IMR-90 (cell line): ENCODE measurements around the gene PIPOX. TPM values are rescaled to one million over a fixed set of nuclear protein-coding genes. Genes with fewer than 3 reads are reported as not detected.

Experiments used
- ATAC-seq: fragments of 200-7000 bp; cut with Tn5 transposase; 2 replicates; pipeline ENCODE4 v1.9.1; 2020; ENCODE audit warnings: low read depth, mild to moderate bottlenecking, moderate library complexity
- BruUV-seq: library from RNA; stranded (reverse); fragments of 400-500 nt; replicated peaks from 2 replicates; lab custom pipeline; 2021; lab: Mats Ljungman, UMichigan
- CTCF ChIA-PET: fragments of 300-600 bp; formaldehyde crosslinking; extraction: SDS; loops from one replicate; lab custom pipeline; 2021; ENCODE audit warnings: antibody characterized with exemption; lab: Yijun Ruan, JAX
- POLR2A ChIA-PET: fragments of 300-600 bp; sonication (Branson Sonifier 250); formaldehyde crosslinking; loops from one replicate; lab custom pipeline; 2022; ENCODE audit warnings: antibody characterized with exemption; ENCODE audit not compliant: unreplicated experiment; lab: Charles Lee
- DNase-seq: peaks from one replicate; pipeline ENCODE4 v3.0.0; 2013
- H2AFZ ChIP-seq: replicated peaks from 2 replicates; pipeline ENCODE3; 2013; ENCODE audit warnings: low read length, mild to moderate bottlenecking; ENCODE audit not compliant: poor library complexity
- H2AK5ac ChIP-seq: 2 replicates; pipeline ENCODE4 v1.6.1; 2013; ENCODE audit warnings: low read depth, low read length, inconsistent platforms
- H2AK9ac ChIP-seq: replicated peaks from 2 replicates; pipeline ENCODE3; 2013; ENCODE audit warnings: mild to moderate bottlenecking, low read depth, low read length, moderate library complexity; ENCODE audit not compliant: poor library complexity
- H2BK120ac ChIP-seq: 2 replicates; pipeline ENCODE4 v1.6.1; 2013; ENCODE audit warnings: low read depth, low read length, inconsistent platforms
- H2BK15ac ChIP-seq: 3 replicates; pipeline ENCODE4 v1.6.1; 2013; ENCODE audit warnings: low read depth, low read length, inconsistent platforms
- H2BK20ac ChIP-seq: 2 replicates; pipeline ENCODE4 v1.6.1; 2013; ENCODE audit warnings: low read depth, mild to moderate bottlenecking, inconsistent platforms, low read length, moderate library complexity
- H2BK5ac ChIP-seq: 2 replicates; pipeline ENCODE4 v1.6.1; 2013; ENCODE audit warnings: mild to moderate bottlenecking, low read depth, low read length, inconsistent platforms; ENCODE audit not compliant: poor library complexity, severe bottlenecking
- H3K14ac ChIP-seq: replicated peaks from 2 replicates; pipeline ENCODE4 v1.6.1; 2013; ENCODE audit warnings: low read depth, low read length, inconsistent platforms
- H3K18ac ChIP-seq: 2 replicates; pipeline ENCODE4 v1.6.1; 2013; ENCODE audit warnings: low read depth, low read length, control low read depth
- H3K23ac ChIP-seq: 2 replicates; pipeline ENCODE4 v1.6.1; 2013; ENCODE audit warnings: low read depth, low read length, inconsistent platforms
- H3K27ac ChIP-seq: 2 replicates; pipeline ENCODE4 v1.5.1; 2013; ENCODE audit warnings: mild to moderate bottlenecking, control low read depth, low read length; ENCODE audit not compliant: insufficient read depth
- H3K27me3 ChIP-seq: 2 replicates; pipeline ENCODE4 v1.6.1; 2013; ENCODE audit warnings: low read length; ENCODE audit not compliant: control insufficient read depth, insufficient read depth
- H3K36me3 ChIP-seq: 2 replicates; pipeline ENCODE4 v1.6.1; 2013; ENCODE audit warnings: low read length, mixed read lengths; ENCODE audit not compliant: control insufficient read depth, insufficient read depth
- H3K4ac ChIP-seq: 2 replicates; pipeline ENCODE4 v1.6.1; 2013; ENCODE audit warnings: low read depth, low read length, inconsistent platforms
- H3K4me1 ChIP-seq: 2 replicates; pipeline ENCODE4 v1.6.1; 2013; ENCODE audit warnings: low read length, mixed read lengths; ENCODE audit not compliant: control insufficient read depth, insufficient read depth
- H3K4me2 ChIP-seq: 2 replicates; pipeline ENCODE4 v1.6.1; 2013; ENCODE audit warnings: low read depth, mild to moderate bottlenecking, control low read depth, low read length, moderate library complexity
- H3K4me3 ChIP-seq: 2 replicates; pipeline ENCODE4 v1.5.1; 2013; ENCODE audit warnings: low read depth, mild to moderate bottlenecking, control low read depth, low read length, moderate library complexity; ENCODE audit not compliant: insufficient read depth
- H3K56ac ChIP-seq: 2 replicates; pipeline ENCODE4 v1.6.1; 2013; ENCODE audit warnings: low read length, inconsistent platforms; ENCODE audit not compliant: insufficient read depth; ENCODE audit errors: extremely low read depth
- H3K79me1 ChIP-seq, 2 experiments: 2 replicates each; pipeline ENCODE4 v1.6.1; 2013; ENCODE audit warnings: low read length in 2 of 2, inconsistent platforms in 1 of 2, low read depth in 1 of 2
- H3K9ac ChIP-seq: 2 replicates; pipeline ENCODE4 v1.6.1; 2013; ENCODE audit warnings: low read depth, low read length, control low read depth
- H3K9me1 ChIP-seq: 2 replicates; pipeline ENCODE4 v1.6.1; 2013; ENCODE audit warnings: low read length, inconsistent platforms; ENCODE audit not compliant: insufficient read depth
- H3K9me3 ChIP-seq: 2 replicates; pipeline ENCODE4 v1.6.1; 2013; ENCODE audit warnings: low read length; ENCODE audit not compliant: control insufficient read depth, insufficient read depth
- H4K20me1 ChIP-seq: 2 replicates; pipeline ENCODE4 v1.6.1; 2013; ENCODE audit warnings: low read length, inconsistent platforms; ENCODE audit not compliant: insufficient read depth
- H4K5ac ChIP-seq: 2 replicates; pipeline ENCODE4 v1.6.1; 2013; ENCODE audit warnings: mild to moderate bottlenecking, low read depth, low read length, control low read depth
- H4K8ac ChIP-seq, 2 experiments: 2 replicates each; pipeline ENCODE4 v1.6.1; 2013; ENCODE audit warnings: low read depth in 2 of 2, low read length in 2 of 2, control low read depth in 1 of 2, inconsistent platforms in 1 of 2
- H4K91ac ChIP-seq: 2 replicates; pipeline ENCODE4 v1.6.1; 2013; ENCODE audit warnings: low read depth, low read length, inconsistent platforms; ENCODE audit not compliant: insufficient read depth
- BHLHE40 ChIP-seq: fragments of 150-350 bp; IDR thresholded peaks from 2 replicates; pipeline ENCODE4 v1.6.1; 2016; ENCODE audit warnings: mild to moderate bottlenecking, low read depth, low read length
- CEBPB ChIP-seq: IDR thresholded peaks from 2 replicates; pipeline ENCODE4 v1.6.1; 2012; ENCODE audit warnings: low read depth, low read length, improper control_type of control experiment
- CHD1 ChIP-seq: IDR thresholded peaks from 2 replicates; pipeline ENCODE4 v1.6.1; 2012; ENCODE audit warnings: low read depth, low read length, improper control_type of control experiment
- FOS ChIP-seq: fragments of 150-350 bp; IDR thresholded peaks from 2 replicates; pipeline ENCODE4 v1.6.1; 2016; ENCODE audit warnings: low read depth, low read length
- MAFK ChIP-seq: IDR thresholded peaks from 2 replicates; pipeline ENCODE4 v1.6.1; 2012; ENCODE audit warnings: low read depth, low read length, improper control_type of control experiment
- MAZ ChIP-seq: IDR thresholded peaks from 2 replicates; pipeline ENCODE4 v1.6.1; 2012; ENCODE audit warnings: low read depth, mild to moderate bottlenecking, low read length, improper control_type of control experiment, moderate library complexity, borderline replicate concordance
- MXI1 ChIP-seq: IDR thresholded peaks from 2 replicates; pipeline ENCODE4 v1.6.1; 2012; ENCODE audit warnings: low read depth, mild to moderate bottlenecking, low read length, moderate library complexity, borderline replicate concordance
- NFE2L2 ChIP-seq: fragments of 150-350 bp; IDR thresholded peaks from 2 replicates; pipeline ENCODE4 v1.6.1; 2016; ENCODE audit warnings: low read depth, mild to moderate bottlenecking, low read length
- POLR2A ChIP-seq: IDR thresholded peaks from 2 replicates; pipeline ENCODE4 v1.6.1; 2012; ENCODE audit warnings: mild to moderate bottlenecking, low read depth, low read length
- RAD21 ChIP-seq: IDR thresholded peaks from 2 replicates; pipeline ENCODE4 v1.6.1; 2012; ENCODE audit warnings: low read length, improper control_type of control experiment
- RCOR1 ChIP-seq: IDR thresholded peaks from 2 replicates; pipeline ENCODE4 v1.6.1; 2012; ENCODE audit warnings: mild to moderate bottlenecking, low read length, improper control_type of control experiment; ENCODE audit not compliant: insufficient replicate concordance
- RFX5 ChIP-seq: IDR thresholded peaks from 2 replicates; pipeline ENCODE4 v1.8.0; 2012; ENCODE audit warnings: low read depth, mild to moderate bottlenecking, low read length, moderate library complexity
- SMC3 ChIP-seq: fragments of 150-350 bp; IDR thresholded peaks from 2 replicates; pipeline ENCODE4 v1.6.1; 2016; ENCODE audit warnings: low read depth, mild to moderate bottlenecking, antibody characterized with exemption, low read length, moderate library complexity
- WGBS, 2 experiments: methylation state at CpG; one replicate each; pipeline versions ENCODE4 v1.1.5 to v1.1.7; 2013; ENCODE audit warnings: missing lambda C conversion rate in 2 of 2; ENCODE audit not compliant: insufficient read length in 1 of 2; ENCODE audit errors: extremely low coverage in 2 of 2; 5-methylcytosine and 5-hydroxymethylcytosine counted together
- dilution Hi-C: fragments of 300-500 bp; cut with HindIII; formaldehyde crosslinking; loops from one replicate; pipeline ENCODE4 v1.14.3; 2018; ENCODE audit warnings: low sequenced_read_pairs; ENCODE audit not compliant: unreplicated experiment
- in situ Hi-C: fragments of 300-500 bp; cut with MboI; formaldehyde crosslinking; loops from 3 replicates; pipeline ENCODE4 v1.14.3; 2019; ENCODE audit warnings: low sequenced_read_pairs, inconsistent platforms, mixed read lengths
- intact Hi-C: fragments of 100-400 bp; cut with micrococcal nuclease; formaldehyde crosslinking; loops from 2 replicates; pipeline ENCODE4 v1.10.0; 2022
- polyA plus RNA-seq, 3 experiments: library from polyadenylated mRNA; depleted of rRNA; stranded (reverse); fragments of >200 nt; gene quantifications; 2 replicates each; pipeline ENCODE4 v1.2.3, GENCODE V29; 2012; ENCODE audit warnings: low replicate concordance in 1 of 3
- total RNA-seq: library from RNA; depleted of rRNA; stranded (reverse); fragments of >200 nt; gene quantifications from 2 replicates; pipeline ENCODE4 v1.2.3, GENCODE V29; 2012
- TF ChIP-seq, protein P1 (sequence below): fragments of 150-350 bp; IDR thresholded peaks from 2 replicates; pipeline ENCODE4 v1.6.1; 2016; ENCODE audit warnings: low read depth, mild to moderate bottlenecking, low read length, moderate library complexity, borderline replicate concordance
- TF ChIP-seq, protein P2 (sequence below): conservative IDR thresholded peaks from 2 replicates; pipeline ENCODE4 v1.5.1; 2012; ENCODE audit warnings: mild to moderate bottlenecking, low read depth, low read length, improper control_type of control experiment
- TF ChIP-seq, protein P3 (sequence below): fragments of 150-350 bp; IDR thresholded peaks from 2 replicates; pipeline ENCODE4 v1.6.1; 2017; ENCODE audit warnings: mild to moderate bottlenecking, antibody characterized with exemption, low read length, low read depth

PIPOX gene
- total and polyA plus RNA-seq, 2 of the 4 experiments (the other 2 are of a cell fraction): 0.43 to 1.3 TPM

DNA sequence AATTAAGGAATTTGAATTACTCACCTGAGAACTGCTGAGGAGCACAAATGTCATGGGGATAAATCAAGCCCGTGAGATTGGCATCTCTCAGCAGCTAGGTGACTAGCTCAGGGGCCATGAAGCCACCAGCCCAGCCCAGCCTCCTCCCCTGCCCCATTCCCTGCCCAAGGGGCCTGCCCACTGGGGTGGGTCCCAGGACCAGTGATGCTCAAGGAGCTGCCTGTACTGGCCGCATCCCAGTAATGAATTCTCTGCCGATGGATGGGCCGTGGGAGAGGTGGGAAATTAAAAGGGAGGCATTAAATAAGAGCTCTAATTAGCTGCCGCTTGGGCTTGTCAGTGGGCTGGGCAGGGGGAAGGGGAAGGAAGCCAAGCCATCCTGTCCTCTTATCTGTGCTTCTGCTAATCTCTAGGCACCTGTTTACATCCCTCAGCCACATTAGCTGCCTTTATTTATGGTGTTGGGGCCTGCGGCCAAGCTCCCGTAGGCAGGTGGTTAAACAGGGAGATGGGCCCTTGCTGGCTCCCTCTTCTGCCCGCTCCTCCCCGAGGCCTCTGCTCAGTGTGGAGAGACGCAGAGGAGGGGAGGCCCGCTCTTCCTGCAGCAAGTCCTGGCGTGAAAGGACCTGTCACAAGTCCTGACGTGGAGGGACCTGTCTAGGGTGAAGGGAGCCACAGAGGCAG lies 48.8 kb downstream of the PIPOX start:
- H3K27me3 ChIP-seq: no peaks in the 10 kb centered on the region
- no peaks in the 10 kb centered on the region for H3K4me1 ChIP-seq
- H3K4ac ChIP-seq: no peak overlapping the region
- H4K20me1 ChIP-seq: no peaks in the 10 kb centered on the region; the same call in 1 of the 2 replicates
- ATAC-seq (no peak), DNase-seq (no peak)
- H2AFZ ChIP-seq: no peak overlapping the region
- WGBS, 2 experiments: 73% methylated on average over 10 of the region's 13 CpGs; no CpG with 5 or more reads in 1 of the 2 experiments
- dilution Hi-C loops: no loop called here
- H3K56ac ChIP-seq: no peak overlapping the region
- CTCF ChIA-PET: interaction anchor here (1.1 kb wide), 1 partner anchor 10 kb away, joined by 3 read pairs; no protein-coding TSS in a partner anchor
- no peaks in the 10 kb centered on the region for H3K9me1 ChIP-seq
- in situ Hi-C loops: no loop called here
- H2AK5ac ChIP-seq: no peak overlapping the region
- H2BK15ac ChIP-seq: no peak overlapping the region
- no peaks in the 10 kb centered on the region for H3K79me1 ChIP-seq
- no peak overlapping the region for H3K23ac ChIP-seq
- H3K14ac ChIP-seq: no peak overlapping the region
- TF ChIP-seq CHD1 (no peak), MXI1 (no peak), SMC3 (no peak), BHLHE40 (no peak), RFX5 (no peak), NFE2L2 (no peak), RCOR1 (no peak), MAZ (no peak), FOS (no peak), MAFK (no peak), POLR2A (no peak), RAD21 (no peak), CEBPB (no peak)
- TF ChIP-seq, protein P1, sequence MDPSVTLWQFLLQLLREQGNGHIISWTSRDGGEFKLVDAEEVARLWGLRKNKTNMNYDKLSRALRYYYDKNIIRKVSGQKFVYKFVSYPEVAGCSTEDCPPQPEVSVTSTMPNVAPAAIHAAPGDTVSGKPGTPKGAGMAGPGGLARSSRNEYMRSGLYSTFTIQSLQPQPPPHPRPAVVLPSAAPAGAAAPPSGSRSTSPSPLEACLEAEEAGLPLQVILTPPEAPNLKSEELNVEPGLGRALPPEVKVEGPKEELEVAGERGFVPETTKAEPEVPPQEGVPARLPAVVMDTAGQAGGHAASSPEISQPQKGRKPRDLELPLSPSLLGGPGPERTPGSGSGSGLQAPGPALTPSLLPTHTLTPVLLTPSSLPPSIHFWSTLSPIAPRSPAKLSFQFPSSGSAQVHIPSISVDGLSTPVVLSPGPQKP: no peak
- TF ChIP-seq, protein P2, sequence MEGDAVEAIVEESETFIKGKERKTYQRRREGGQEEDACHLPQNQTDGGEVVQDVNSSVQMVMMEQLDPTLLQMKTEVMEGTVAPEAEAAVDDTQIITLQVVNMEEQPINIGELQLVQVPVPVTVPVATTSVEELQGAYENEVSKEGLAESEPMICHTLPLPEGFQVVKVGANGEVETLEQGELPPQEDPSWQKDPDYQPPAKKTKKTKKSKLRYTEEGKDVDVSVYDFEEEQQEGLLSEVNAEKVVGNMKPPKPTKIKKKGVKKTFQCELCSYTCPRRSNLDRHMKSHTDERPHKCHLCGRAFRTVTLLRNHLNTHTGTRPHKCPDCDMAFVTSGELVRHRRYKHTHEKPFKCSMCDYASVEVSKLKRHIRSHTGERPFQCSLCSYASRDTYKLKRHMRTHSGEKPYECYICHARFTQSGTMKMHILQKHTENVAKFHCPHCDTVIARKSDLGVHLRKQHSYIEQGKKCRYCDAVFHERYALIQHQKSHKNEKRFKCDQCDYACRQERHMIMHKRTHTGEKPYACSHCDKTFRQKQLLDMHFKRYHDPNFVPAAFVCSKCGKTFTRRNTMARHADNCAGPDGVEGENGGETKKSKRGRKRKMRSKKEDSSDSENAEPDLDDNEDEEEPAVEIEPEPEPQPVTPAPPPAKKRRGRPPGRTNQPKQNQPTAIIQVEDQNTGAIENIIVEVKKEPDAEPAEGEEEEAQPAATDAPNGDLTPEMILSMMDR: no peak
- TF ChIP-seq, protein P3, sequence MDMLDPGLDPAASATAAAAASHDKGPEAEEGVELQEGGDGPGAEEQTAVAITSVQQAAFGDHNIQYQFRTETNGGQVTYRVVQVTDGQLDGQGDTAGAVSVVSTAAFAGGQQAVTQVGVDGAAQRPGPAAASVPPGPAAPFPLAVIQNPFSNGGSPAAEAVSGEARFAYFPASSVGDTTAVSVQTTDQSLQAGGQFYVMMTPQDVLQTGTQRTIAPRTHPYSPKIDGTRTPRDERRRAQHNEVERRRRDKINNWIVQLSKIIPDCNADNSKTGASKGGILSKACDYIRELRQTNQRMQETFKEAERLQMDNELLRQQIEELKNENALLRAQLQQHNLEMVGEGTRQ: no peak
- POLR2A ChIA-PET: no interaction called here
- H3K36me3 ChIP-seq: peaks cover 78% of the 10 kb centered on the region
- no peak overlapping the region for H2AK9ac ChIP-seq
- no peak overlapping the region for H4K91ac ChIP-seq
- H2BK120ac ChIP-seq: no peak overlapping the region
- no peak overlapping the region for H2BK5ac ChIP-seq
- no peaks in the 10 kb centered on the region for H3K9me3 ChIP-seq
- H4K5ac ChIP-seq: no peak overlapping the region
- H2BK20ac ChIP-seq: no peak overlapping the region
- H3K27ac ChIP-seq: no peak overlapping the region
- no peak overlapping the region for H4K8ac ChIP-seq
- H3K4me2 ChIP-seq: no peak overlapping the region
- intact Hi-C loops: no loop called here
- no peak overlapping the region for H3K9ac ChIP-seq
- no TSS peak for BruUV-seq
- H3K18ac ChIP-seq: no peak overlapping the region
- H3K4me3 ChIP-seq: no peak overlapping the region
